GM18519 (cell line): ENCODE results near the gene MTRF1L.
"Not testable (repeated sequence)": the region's sequence is repeated elsewhere in the genome, so short reads cannot be mapped to it uniquely, and the experiment has no call there.

ENCODE experiments used
- ATAC-seq: cut with Tn5 transposase; IDR thresholded peaks from one replicate; pipeline ENCODE4 v1.9.1; 2021; ENCODE audit warnings: mild to moderate bottlenecking, moderate library complexity; ENCODE audit not compliant: unreplicated experiment, low FRiP score

Gene MTRF1L

DNA sequence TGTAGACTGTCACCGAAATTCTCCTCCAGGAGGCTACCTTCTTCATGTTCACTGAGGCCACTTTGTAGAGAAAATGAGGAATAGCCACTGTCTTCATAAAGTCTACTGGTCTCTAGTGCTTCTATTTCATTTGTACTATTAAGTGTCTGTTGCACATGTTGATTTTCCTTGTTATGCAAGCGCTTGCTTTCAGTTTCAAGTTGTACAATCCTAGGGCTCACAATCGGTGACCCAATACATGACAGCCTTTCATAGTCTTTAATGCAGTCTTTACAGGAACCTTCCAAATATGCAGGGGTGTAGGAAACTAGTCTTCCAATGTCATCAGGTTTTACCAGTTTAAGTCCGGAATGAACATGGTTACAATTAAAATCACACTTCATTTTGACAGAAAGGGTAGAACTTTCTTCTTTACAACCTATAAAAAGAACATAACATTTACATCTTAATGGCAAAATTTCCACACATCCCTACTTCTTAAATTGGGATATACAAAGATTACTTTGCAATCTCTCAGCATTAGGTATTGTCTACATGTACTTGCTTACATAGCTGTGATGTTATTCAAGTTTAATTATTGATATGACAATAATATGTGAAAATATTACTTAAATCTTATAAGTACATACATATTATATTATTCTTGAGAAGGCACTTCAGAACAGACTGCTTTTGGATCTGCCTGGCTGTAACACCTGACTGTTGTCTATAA, 27.1 kb downstream of the MTRF1L start:
- ATAC-seq = no peak

DNA sequence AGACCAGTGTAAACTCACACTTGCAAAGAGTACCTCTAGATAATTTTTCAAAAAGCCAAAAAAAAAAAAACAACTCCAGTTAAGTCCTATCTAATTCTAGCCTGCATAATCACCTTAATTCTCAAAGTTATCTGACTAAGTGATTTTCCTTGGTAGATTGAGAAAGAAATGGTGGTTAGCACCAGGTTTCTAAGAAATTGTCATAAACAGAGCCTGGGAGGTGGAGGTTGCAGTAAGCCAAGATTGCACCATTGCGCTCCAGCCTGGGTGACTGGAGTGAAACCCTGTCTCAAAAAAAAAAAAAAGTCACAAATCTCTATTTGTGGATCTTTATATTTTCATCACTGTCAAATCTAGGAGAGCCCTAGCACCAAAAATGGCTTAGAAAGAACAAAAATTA, 28.6 kb downstream of the MTRF1L start:
- ATAC-seq = no peak

DNA sequence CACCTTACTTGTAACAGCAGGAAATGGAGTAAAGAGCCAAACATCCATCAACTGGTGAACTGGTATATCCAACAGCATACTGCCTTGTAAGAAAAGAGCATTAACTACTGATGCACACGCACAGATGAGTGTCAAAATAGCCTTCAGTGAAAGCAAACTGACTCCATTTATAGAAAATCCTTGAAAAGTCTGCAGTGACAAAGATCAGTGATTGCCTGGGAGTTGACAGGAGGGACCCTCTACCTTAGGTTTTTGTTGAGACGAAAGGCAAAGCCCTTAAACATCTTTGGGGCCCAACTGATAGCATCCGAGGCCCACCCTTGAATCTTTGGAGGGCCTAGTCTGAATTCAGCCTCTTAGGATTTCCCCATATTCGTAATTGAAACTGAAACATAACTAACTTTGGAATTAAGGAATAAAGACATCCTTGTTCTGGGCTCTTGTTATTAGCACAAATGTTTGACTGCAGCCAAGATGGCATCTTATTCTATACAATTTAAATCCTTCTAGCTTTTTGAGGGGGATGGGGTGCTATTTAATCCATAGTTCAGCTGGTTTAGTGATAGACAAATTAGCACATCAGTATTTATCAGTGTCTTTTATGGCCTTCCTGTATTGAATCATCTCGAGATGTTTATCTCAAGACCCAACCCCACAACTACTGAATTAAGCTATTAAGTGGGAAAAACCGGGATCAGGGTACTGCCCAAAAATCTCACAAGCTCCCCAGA, 32.7 kb downstream of the MTRF1L start:
- ATAC-seq = no peak

DNA sequence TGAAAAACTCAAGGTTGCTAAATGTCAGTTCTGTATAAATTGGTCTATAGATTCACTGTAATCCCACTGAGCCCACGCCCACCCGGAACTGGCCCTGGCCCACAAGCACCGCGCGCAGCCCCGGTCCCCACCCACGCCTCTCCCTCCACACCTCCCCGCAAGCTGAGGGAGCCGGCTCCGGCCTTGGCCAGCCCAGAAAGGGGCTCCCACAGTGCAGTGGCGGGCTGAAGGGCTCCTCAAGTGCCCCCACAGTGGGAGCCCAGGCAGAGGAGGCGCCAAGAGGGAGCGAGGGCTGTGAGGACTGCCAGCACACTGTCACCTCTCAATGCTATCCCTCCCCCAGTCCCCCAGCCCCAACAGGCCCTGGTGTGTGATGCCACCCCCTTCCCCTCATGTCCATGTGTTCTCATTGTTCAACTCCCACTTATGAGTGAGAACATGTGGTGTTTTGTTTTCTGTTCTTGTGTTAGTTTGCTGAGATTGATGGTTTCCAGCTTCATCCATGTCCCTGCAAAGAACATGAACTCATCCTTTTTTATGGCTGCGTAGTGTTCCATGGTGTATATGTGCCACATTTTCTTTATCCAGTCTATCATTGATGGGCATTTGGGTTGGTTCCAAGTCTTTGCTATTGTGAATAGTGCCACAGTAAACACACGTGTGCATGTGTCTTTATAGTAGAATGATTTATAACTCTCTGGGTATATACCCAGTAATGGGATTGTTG, 36.2 kb downstream of the MTRF1L start:
- not testable (repeated sequence) for ATAC-seq

DNA sequence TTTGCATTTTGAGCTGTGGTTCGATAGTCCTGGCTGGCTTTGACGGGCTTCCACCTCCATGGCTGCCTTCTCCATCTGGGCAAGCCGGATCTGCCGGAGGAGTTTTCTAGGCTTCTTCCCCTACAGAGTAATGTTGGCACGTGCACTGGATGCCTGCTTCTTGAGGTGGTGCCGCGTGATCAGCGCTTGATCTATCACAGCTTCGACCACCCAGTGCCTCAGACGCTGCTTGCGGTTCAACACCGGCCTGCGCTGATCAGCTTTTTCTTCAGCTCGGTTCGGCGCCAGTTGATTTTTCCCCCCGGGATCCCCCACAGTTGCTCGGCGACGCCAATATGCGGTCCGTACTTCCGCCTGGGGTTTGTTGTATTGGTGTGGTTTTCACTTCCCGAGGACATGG, 43.2 kb downstream of the MTRF1L start:
- no peak for ATAC-seq

DNA sequence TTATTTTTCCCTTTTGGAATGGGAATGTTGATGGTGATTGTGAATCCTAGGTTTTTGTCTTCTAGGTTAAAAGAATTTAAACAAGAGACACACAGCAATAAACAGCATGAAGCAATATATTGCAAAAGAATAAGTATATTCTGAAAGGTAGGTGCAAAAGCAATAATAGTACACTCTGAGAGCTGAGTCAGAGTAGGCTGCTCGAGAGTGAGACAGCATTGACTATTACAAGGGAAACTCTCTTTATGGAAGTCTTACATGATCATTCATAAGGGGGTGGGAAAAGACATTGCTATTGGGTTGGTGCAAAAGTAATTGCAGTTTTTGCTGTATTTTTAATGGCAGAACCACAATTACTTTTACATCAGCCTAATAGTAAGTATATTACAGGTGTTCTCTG, 44.7 kb downstream of the MTRF1L start:
- no peak for ATAC-seq

DNA sequence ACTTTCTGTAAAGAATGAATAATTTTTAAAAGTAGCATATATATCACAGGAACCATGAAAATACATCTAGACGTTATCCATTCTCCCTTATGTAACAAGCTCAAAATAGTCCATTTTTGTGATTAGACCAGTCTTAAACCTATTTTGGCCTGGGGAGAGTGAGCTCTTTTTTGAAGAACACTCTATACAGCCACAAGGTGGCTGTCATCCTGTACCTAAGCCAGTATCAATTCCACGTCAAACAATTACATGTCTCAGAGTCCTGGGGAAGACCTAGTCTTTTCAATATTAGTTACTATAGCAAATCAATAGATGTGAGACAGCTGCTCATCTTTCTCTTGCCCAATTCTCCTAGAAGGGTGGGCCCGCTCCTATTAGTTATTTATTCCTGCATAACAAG, 48.1 kb downstream of the MTRF1L start:
- ATAC-seq = no peak

DNA sequence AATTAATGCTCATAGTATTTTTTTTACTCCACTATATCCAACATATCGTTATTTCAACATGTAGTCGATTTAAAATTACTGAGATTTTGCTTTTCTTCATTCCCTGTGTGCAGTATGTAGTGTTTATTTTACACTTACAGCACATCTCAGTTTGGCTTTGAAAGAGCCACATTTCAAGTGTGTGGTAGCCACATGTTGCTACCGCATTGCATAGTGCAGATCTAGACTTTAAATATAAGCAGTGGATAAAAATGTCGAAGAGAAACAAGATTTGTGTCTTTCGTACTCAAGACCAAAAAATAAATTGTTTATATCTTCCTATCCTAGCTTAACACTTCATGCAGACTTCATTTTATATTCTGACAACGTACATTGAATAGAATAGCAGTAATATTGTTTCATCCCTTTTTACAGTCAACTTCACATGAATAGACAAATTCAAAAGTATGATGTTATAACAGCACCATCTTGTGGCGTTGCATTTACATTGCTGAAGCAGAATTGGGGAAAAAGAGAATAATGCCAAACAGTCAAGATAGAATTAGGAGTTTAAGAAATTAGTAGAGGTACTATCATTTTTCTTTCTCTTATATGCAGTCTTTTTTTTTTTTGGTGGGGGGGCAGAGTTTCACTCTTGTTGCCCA, 49.5 kb downstream of the MTRF1L start:
- ATAC-seq = no peak

DNA sequence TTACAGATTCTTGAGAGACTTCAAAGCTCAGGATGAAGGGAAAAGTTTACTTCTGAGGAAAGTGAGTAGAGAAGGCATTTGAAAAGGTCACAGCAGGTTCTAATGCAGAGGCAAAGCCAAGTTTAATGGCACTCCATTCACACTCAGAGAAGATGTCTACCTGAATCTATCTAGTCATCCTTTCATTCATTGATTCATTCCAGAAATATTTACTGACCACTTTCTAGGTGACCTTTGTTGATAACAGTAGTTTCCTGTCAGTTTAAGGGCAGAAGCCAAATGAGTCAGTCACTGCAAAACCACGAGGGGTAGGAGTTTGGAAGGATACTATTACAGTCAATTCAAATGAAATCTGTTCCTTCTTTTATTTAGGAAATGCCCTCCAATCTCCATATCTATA, 50.5 kb downstream of the MTRF1L start:
- no peak for ATAC-seq

DNA sequence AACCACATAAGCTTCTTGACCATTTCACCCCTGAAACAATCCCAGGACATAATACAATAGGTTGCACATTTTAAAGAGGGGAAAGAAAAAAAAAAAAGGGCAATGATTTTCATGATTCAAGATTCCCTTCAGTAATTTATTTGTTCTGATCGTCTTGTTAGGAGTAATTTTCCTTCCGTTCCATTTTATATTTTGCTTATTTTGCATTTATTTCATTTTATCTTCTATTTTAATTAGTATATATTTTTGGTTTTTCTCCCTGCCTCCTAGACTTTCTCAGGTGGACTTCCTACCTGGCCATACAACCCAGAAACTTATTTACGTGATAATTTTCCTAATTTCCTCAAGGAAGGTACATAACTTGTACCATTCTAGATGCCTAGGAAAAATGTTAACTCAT, 52.3 kb downstream of the MTRF1L start:
- ATAC-seq = no peak

DNA sequence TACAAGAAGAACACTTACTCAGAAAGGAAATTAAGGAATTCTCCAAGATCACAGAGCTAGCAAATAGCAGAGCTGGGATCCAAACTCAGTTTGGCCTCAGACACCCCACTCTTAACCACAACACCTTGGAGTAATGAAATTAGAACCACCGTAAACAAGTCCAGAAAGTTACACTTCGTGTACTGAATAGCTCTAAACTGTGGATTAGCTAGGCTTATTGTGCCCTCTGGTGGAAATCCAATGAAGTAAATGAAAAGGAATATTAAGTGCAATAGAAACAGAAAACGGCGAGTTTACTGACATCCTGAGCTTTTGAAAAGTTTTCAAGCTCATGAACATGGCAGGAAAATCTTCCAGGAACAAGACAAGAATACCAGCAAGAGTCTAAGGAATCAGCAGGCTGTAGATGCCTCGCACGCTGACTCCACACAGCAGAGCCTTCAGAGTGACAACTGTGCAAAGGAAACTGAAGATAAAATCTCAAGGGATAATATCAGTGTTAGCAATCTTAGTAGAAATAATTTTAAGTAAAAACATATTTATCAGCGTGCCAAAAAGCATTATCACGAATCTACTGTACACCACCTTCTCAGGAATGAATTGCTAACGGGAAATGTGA, 54.2 kb downstream of the MTRF1L start:
- ATAC-seq = peak; percentile 79

DNA sequence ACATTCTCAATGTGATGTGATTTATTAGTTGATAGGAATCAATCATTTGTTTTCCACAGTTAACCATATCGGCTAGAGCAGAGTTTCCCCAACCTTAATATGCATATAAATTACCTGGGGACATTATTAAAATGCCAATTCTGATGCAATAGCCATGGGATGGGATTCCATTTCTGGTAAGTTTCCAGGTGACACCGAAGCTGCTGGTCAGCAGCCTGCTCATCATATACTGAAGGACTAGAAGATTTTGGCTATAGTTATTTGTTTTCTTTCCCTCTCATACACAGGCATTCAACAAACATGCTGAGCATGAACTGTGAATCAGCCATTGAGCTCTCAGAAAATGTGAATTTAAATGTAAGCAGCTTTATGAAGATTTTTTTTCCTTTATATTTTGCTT, 55.5 kb downstream of the MTRF1L start:
- ATAC-seq = no peak

DNA sequence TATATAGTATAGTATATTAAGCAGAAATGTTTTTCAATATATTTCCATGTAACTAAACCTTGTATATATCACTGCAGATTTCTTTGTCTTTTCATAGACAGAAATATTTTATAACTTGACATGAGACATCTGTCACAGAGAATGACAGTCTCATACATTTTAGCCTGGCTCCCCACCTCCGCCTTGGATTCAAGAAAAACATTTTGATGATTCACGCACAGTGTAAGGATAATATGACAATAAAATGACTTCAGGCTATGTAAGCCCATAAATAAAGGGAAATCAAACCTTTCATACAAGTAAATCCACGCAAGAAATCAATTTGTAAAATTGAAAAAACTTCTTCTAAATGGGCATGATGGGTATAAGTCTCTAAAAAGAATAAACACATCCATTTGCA, 56.0 kb downstream of the MTRF1L start:
- ATAC-seq = no peak

DNA sequence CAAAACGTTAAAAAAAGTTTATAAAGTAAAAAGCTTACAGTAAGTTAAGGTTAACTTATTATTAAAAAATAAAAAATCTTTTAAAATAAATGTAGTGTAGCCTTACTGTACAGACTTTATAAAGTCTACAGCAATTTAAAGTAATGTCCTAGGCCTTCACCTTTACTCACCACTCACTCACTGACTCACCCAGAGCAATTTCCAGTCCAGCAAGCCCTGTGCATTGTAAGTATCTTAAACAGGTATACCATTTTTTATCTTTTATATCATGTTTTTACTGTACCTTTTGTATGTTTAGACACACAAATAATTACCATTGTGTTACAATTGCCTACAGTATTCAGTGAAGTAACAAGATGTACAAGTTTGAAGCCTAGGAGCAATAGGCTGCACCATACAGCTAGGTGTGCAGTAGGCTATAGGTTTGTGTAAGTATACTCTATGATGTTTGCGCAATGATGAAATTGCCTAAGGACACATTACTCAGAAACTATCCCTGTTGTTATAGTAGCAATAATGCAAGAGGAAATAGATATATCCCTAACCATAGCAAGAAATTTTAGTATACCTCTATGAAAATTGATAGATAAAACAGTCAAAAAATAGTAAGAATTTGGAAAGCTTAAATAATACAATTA, 59.1 kb downstream of the MTRF1L start:
- ATAC-seq = no peak

DNA sequence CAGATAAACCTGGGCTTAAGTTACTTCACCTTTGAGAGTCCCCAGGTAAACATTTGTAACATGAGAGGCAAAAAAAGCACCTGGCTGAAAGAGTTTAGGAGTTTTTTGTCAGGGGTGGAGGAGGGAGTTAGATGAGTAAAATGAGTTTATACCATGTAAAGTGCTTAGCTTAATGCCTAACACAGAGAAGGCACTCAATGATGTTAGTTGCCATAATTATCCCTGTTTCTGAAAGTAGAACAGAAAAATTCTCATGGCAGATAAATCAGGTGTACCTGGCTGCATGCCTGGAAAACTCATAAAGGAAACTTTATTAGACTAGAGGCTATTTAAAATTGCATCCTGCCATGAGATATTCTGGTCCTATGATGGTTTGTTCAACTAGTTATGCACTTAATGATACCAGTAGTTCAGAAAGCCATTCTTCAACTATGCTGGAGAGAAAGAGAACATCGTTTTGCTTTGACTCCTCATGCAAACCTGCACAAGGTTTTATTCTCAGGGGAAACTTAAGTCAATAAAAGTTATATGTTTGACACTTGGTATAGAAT, 60.1 kb downstream of the MTRF1L start:
- ATAC-seq = no peak

DNA sequence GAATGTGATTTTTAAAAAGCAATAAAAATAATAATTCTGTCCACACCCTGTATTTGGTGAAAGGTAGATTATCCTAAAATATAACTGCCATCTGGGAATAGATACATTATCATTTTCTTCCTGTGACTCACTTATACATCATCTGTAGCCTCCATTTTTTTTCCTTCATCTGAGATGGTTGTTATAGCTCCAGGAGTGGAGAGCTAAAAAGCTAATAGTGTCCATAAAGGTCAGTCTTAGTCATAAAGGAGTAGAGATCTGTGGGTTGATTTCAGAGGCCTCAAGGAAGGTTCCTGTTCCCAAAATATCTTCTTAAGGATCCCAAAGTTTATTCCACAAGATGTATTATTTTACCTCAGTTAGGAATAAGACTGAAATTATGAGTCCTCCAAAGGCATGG, 60.8 kb downstream of the MTRF1L start:
- ATAC-seq = no peak
